NCI-H146 treated with DMSO at 0.1 percent for 48 hours (cell line): Measurements from ENCODE around the gene ZACN.
"Not testable (repeated sequence)": the region's sequence is repeated elsewhere in the genome, so short reads cannot be mapped to it uniquely, and the experiment has no call there.

Experiments
- DNase-seq: peaks from one replicate; lab custom pipeline; 2025; ENCODE audit not compliant: unreplicated experiment; lab: John Stamatoyannopoulos, UW

Gene ZACN

DNA sequence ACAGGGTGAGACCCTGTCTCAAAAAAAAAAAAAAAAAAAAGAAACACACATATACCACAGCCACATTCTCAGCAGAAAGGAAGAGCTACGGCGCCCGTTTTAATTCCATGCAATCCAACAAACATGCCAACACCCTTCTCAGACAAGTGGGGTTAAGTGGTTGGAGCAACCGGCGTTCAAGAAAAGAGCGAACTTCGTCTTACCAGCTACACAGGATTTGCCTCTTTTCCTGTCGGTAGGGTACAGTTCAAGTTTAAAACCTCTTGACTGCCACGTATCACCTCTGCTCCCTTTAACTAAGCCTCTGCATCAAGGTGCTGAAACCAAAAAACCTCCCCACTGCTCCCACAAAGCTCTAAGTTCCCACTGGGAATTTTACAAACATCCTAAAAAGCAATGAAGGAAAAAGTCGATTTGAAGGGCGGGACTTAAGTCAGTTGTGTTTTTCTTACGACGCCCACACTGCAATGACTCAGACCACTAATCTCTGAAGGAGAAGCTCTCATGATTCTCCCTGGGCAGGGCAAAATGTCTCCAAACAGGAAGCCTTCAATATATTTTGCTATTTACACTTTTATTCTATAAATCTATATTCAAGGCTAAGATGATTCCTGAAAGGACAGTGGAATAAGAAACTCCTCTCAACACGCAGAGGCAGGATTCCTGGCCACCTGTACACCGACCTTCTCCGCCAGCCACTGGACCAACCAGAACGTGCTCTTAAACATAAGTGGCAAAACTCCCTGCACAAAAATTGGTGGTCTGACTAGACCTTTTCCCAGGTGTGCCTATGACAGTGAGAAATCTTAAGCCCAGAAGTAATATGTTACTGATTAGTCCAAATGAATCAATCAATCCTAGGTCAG lies 25.5 kb upstream of the ZACN start:
- DNase-seq: no peak

DNA sequence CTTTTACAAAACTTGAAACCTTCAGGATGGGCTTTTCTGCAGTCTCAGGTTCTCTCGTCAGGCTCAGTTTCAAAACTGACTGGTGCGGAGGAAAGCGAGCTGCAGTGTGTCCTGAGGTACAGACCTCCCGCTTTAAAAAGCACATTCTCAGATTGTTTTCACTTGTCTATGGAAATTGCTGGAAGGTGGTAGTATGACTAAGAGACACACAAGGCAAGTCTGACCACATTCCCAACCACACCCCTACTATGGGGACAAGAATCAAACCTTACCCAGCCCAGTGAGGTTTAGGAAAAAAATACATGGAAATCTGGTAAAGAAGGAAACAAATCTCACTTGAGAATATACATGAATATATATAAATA lies 24.9 kb upstream of the ZACN start:
- no peak for DNase-seq

DNA sequence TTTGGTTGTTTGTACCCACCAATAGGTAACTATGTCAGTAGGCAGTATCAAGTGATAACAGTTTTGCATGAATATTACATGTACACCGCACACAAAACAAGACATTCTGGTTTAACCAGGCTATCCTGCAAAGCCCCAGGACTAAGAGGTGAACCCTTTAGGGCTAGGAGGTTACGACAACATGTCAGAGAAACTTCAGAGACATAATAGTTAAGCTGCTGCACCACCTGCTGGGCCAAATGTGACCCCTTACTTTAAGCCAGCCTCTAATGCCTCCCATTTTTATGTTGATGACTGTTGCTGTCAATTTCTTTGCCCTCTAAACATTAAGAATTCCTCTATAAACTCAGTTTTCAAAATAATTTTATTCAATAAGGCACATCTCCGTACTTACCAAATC lies 22.1 kb upstream of the ZACN start:
- DNase-seq: no peak

DNA sequence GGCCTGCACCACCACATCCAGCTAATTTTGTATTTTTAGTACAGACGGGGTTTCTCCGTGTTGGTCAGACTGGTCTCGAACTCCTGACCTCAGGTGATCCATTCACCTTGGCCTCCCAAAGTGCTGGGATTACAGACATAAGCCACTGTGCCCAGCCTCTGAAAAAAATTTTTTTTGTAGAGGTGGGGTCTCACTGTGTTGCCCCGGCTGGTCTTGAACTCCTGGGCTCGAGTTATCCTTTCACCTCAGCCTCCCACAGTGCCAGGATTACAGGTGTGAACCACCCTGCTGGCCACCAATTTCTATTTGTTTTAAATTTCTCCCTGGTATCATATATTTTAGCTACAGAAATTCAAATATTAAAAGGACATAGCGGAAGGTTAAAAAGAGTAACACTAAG lies 20.7 kb upstream of the ZACN start:
- not testable (repeated sequence) for DNase-seq

DNA sequence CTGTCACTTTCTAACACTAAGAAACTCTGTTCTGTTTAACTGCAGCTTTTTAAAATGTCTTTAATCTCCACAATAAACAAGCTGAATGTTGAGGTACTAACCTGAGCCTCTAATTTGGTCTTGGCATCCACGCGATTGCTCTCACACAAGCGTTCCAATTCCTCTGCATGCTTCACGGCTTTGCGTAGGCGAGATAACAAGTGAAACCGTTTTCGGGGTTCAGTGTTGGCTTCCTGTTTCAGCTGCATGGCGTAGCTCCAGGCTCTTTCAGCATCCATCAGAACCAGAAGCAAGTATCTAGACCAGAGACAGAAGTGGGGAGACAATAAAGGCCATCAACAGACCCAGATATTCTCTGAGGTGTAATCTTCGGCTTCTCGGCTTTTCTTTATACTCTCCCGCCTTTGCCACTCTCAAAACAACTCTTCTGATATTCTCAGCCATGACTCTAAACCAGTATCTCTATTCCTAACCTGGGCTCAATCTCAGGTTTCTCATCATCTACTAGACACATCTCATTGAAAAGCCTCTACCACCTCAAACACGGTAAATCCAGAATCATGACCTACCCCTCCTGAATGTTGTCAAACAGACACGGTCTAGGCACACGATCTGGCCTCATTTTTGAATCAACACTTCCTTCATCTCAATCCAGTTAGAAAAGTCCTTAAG lies 15.0 kb upstream of the ZACN start:
- DNase-seq: no peak

DNA sequence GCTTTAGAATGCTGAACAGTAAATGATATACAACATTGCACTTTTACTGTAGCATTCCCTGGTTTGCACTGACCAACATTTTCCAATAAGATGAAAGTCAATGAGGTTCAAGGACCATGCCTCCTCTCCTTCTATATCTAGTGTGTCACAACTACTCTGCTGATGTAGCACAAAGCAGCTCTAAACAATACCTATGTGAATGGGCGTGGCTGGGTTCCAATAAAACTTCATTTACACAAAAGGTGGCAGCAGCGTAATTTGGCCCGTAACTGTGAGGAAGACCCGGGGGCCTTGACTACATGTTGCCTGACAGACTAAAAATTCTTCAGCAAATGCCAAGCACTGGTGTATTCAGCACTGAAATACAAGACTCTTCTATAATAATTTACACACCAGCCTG lies 13.2 kb upstream of the ZACN start:
- no peak for DNase-seq

DNA sequence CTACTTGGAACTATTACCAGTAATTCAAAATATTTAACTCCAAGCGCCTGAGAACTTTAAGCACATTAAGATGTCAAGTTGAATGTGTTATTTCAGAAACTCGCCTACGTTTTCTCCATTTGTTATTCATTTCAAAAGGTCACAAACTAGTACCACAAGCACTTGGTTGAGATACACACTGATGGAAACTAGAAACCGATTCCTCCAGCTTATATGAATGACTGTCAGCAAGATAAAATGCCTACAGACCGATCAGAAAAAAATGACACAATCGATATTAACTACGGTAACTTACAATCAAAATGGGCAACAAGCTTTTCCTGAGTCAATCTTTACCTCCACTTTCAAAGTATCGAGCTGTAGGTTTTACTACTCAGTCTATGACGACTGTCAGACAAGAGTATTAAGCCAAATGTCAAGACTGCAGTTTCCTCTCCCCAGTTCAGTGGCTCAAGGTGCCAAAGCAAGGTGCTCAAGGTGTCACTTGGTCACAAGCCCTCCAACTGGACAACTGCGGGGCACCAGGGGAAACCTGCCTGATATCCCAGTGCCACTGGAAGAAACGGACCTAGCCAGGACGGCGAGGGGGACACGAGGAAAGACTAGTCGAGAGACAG lies 7.3 kb upstream of the ZACN start:
- DNase-seq: no peak

DNA sequence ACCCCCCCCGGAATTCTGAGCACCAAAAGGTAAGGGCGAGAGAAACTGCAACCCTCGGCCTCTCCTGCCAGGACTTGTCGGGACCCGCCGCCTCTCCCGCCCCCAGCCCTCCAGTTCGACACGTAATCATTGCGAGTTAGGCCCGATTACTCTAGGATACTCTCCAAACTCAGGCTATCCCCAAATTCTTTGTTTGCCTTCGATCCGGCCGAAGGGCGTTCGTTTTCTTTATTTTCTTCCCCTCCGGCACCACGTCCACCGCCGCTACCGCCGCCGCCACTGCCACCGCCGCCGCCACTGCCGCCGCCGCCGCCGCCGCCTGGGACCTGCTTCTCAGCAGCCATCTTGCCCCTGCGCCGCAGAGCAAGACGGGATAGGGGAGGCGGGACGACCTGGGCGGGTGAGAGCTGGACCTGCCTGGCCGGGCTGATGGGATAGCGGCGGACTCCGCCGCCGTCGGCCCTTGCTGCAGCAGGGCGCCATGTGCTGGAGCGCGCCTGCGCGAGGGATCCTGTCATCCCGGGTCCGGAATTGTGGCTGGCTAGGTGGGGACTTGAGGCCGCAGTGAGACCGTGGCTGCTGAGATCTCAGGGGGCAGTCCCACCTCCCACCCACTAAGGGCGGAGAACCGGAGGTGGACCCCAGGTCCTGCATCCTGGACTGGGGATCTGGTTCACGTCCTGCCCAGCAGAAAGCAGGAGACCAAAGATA lies 6.7 kb upstream of the ZACN start, which contains the start of gene SRP68:
SRP68 (minus strand) TSS at position 370 of the 711 bp plus-strand sequence; CDS start at position 344, 26 bp downstream.
- DNase-seq: peak; percentile 83

DNA sequence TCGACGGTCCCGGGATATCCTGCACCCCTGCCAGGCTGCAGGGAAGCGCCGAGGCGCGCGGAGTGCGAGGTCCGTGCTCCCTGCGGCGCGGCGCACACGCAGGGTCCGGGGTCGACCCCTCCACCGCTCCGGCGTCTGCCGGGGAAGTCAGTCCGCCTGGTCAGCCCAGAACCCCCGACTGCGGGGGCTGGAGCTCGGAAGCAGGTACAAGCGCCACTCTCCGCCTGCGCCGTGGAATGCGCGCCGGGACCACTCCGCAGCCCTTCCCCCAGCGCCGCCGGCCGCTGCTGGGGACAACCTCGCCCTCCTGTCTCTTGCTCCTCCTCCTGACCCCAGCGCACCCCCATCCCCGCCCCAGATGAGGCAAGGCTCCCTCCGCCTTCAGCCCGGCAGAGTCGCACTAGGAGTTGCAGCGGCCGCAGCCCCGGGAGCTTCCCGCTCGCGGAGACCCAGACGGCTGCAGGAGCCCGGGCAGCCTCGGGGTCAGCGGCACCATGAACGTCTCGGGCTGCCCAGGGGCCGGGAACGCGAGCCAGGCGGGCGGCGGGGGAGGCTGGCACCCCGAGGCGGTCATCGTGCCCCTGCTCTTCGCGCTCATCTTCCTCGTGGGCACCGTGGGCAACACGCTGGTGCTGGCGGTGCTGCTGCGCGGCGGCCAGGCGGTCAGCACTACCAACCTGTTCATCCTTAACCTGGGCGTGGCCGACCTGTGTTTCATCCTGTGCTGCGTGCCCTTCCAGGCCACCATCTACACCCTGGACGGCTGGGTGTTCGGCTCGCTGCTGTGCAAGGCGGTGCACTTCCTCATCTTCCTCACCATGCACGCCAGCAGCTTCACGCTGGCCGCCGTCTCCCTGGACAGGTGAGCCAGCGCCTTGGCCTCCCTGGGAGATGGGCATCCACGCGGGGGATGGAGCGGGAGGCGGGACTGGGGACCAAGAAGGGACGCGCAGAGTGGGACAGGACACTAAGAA lies 4.3 kb upstream of the ZACN start, which contains the start of gene GALR2:
GALR2 (plus strand) TSS at position 392 of the 974 bp plus-strand sequence; CDS start at position 495, 103 bp downstream.
- peak; percentile 1 for DNase-seq

DNA sequence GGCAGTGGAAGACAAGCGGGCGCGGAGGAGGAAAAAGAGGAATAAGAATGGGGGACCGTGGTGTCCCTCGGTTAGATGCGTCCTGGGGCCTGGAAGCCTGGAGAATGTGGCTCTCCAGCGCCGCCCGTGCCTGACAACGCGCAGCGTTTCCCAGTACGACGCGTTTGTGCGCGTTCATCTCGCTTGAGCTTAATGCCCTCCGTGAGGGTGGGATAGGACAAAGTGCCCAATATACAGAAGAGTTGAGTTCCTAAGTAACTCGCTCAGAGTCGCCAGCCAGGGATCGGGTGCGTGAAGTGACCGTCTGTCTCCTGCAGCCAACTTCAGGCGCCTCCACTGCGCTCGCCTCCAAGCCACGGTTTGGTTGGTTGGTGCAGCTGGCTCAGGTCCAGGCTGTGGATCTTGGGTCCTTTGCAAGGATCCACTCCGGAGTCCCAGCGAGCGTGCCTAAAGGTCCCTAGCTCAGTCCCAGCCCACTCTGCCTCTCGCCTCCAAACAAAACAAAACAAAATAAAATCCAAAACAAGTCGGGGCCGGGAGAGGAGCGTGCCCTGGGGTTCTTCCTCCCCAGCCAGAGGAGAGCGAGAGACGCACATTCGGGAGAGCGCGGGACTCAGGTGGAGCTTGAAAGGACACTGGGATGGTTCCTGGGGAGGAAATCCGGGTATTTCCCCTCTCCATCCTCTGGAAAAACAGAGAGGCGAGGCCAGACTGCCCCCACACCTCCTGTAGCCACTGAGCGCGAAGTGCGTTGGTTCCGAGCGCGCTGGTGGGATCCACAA lies 3.4 kb upstream of the ZACN start:
- peak; percentile 12 for DNase-seq

DNA sequence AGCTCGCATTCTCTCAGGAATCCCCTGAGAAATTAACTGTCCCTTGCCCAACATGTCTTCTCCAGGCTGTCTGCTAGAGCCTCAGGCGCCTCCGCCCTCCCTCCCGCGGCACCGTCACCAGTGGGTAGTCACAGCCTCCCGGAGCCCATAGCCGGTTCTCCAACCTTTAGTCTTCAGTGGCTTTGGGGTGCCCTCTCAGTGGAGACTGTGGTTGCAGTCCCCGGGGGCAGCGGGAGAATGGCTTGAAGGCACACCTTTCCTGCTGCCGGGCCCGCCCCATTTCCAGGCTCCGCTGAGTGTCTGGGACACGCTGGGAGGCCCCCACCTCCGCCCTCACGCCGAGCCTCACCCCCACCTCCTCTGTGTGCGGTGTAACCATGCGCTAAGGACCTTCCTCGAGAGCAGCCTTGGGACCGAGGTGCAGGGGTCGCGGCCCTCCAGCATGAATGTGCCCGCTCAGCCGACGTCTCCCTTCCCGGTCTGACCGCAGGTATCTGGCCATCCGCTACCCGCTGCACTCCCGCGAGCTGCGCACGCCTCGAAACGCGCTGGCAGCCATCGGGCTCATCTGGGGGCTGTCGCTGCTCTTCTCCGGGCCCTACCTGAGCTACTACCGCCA lies 2.7 kb upstream of the ZACN start:
- no peak for DNase-seq

DNA sequence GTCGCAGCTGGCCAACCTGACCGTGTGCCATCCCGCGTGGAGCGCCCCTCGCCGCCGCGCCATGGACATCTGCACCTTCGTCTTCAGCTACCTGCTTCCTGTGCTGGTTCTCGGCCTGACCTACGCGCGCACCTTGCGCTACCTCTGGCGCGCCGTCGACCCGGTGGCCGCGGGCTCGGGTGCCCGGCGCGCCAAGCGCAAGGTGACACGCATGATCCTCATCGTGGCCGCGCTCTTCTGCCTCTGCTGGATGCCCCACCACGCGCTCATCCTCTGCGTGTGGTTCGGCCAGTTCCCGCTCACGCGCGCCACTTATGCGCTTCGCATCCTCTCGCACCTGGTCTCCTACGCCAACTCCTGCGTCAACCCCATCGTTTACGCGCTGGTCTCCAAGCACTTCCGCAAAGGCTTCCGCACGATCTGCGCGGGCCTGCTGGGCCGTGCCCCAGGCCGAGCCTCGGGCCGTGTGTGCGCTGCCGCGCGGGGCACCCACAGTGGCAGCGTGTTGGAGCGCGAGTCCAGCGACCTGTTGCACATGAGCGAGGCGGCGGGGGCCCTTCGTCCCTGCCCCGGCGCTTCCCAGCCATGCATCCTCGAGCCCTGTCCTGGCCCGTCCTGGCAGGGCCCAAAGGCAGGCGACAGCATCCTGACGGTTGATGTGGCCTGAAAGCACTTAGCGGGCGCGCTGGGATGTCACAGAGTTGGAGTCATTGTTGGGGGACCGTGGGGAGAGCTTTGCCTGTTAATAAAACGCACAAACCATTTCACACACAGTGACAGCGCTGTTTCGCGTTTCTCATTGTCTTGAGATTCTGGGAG lies 2.0 kb upstream of the ZACN start:
- DNase-seq: no peak

DNA sequence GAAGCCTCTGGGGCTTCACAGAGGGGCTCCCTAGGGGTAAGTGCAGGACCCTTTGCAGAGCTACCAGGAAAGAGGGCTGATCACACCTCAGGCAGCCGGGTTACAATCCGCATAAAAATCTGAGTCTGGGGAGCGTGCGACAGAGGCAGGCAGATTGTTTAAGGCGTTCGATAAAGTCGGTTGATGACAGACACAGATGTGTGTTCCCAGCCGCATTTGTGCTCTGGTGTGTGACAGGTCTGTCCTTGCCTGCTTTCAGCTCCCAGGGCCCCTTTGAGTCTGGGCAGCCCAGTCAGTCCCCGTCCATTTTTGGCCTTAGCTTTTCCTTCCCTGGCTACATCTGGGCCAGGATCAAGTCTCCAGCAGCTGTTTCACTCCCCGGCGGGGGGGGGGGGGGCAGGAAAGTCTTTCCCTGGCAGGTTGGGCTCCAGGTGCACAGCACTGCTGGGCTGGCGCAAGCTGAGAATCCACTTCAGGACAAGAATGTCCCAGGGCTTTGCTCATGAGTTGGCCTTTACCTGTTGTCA lies 1.3 kb upstream of the ZACN start:
- DNase-seq: no peak

DNA sequence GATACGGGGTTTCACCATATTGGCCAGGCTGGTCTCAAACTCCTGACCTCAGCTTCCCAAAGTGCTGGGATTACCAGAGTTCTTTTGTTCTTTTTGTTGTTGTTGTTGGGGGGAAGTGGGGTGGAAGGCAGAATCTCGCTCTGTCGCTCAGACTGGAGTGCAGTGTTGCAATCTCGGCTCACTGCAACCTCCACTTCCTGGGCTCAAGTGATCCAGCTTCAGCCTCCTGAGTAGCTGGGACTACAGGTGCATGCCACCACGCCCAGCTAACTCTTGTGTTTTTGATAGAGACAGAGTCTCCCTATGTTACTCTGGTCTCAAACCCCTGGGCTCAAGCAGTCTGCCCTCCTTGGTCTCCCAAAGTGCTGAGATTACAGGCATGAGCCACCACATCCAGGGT lies 612 bp upstream of the ZACN start:
- not testable (repeated sequence) for DNase-seq

DNA sequence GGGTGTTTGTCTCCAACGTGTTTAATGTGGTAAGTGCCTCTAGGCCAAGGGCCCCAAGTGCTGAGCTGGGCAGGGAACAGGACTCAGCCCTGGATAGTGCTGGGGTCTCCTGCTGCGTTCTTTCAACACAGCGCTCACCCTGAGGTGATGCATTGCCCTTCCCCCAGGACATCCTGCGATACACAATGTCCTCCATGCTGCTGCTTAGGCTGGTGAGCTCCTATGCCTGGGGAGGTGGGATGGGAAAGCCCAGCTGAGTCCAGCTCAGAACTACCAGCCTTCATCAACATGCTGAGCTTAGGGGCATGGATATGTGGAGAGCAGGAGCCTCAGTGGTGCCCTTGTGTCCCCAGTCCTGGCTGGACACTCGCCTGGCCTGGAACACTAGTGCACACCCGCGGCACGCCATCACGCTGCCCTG lies 563 bp downstream of the ZACN start:
- peak; percentile 17 for DNase-seq

DNA sequence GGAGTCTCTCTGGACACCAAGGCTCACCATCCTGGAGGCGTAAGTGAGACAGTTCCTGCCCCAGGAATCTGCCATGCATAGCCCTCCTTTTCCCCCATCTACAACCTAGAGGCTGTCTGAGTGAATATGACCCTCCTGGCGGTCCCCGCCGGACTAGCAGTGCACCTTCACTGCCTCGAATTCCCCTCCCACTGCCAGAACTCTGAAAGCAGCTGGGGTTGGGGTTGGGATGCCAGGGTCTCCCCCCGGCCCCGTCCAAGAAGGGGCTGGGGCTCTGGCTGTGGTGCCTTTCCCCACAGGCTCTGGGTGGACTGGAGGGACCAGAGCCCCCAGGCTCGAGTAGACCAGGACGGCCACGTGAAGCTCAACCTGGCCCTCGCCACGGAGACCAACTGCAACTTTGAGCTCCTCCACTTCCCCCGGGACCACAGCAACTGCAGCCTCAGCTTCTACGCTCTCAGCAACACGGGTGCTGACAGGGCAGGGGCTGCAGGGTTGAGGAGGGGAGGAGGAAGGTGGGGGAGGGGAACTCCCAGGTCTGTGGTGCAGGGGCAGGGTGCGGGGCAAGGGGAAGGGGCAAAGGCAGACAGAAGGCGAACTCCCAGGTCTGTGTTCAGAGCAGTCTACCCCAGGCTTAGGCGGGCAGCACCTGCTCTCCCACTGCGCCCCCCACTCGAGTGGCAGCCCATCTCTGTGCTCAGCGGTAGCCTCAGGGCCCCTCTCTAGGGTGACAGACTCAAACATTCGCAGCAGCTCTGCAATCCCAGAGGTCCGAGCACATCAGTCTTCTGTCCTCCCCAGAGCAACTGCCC lies 1.2 kb downstream of the ZACN start:
- DNase-seq: no peak

DNA sequence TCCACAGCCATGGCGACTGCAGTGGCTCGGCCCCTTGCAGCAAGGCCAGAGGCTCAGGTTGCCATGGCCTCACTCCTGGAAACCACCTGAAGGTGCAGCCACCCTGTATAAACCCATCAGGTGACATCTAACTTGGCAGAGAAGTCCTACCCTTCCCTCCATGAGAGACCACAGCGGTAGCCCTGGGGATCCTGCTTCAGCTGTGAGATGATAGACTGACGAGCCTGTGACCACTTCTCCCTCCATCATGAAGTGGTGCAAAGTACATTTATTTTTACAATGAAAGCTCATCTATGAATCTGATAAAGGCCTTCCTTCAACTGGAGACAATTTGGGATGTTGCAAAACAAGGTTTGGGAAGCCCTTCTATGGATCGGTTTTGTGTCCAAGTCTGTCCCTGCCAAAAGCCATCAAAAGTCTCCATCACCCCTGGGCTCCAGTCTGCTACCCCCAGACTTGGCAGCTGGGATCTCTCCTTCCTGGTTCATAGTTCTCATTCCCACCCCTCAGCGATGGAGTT lies 1.8 kb downstream of the ZACN start:
- no peak for DNase-seq
